ENCODE data around the gene CASKIN2.
"Not testable (repeated sequence)": the region's sequence is repeated elsewhere in the genome, so short reads cannot be mapped to it uniquely, and the experiment has no call there.

GRCh38 chr17:75477490-75477862 is 37.9 kb downstream of the CASKIN2 start:
- TF ChIP-seq, protein P1, sequence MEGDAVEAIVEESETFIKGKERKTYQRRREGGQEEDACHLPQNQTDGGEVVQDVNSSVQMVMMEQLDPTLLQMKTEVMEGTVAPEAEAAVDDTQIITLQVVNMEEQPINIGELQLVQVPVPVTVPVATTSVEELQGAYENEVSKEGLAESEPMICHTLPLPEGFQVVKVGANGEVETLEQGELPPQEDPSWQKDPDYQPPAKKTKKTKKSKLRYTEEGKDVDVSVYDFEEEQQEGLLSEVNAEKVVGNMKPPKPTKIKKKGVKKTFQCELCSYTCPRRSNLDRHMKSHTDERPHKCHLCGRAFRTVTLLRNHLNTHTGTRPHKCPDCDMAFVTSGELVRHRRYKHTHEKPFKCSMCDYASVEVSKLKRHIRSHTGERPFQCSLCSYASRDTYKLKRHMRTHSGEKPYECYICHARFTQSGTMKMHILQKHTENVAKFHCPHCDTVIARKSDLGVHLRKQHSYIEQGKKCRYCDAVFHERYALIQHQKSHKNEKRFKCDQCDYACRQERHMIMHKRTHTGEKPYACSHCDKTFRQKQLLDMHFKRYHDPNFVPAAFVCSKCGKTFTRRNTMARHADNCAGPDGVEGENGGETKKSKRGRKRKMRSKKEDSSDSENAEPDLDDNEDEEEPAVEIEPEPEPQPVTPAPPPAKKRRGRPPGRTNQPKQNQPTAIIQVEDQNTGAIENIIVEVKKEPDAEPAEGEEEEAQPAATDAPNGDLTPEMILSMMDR (IDR thresholded peaks at IDR 0.05; ENCODE audit: low read depth, low read length, missing input control): not testable (repeated sequence)
- not testable (repeated sequence) for TF ChIP-seq GABPA (IDR thresholded peaks at IDR 0.05 in 1 of 2, conservative IDR thresholded peaks at IDR 0.05 in 1 of 2); RAD21 (IDR thresholded peaks at IDR 0.05); SP1 (IDR thresholded peaks at IDR 0.05); JUND (IDR thresholded peaks at IDR 0.05); FOXA1 (IDR thresholded peaks at IDR 0.05); FOXA2 (IDR thresholded peaks at IDR 0.05); TAF1 (conservative IDR thresholded peaks at IDR 0.05); HNF4A (conservative IDR thresholded peaks at IDR 0.05)
- TF ChIP-seq, protein P2, sequence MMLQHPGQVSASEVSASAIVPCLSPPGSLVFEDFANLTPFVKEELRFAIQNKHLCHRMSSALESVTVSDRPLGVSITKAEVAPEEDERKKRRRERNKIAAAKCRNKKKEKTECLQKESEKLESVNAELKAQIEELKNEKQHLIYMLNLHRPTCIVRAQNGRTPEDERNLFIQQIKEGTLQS (IDR thresholded peaks at IDR 0.05): not testable (repeated sequence)
- TF ChIP-seq, protein P3, sequence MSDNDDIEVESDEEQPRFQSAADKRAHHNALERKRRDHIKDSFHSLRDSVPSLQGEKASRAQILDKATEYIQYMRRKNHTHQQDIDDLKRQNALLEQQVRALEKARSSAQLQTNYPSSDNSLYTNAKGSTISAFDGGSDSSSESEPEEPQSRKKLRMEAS (IDR thresholded peaks at IDR 0.05): not testable (repeated sequence)
- TF ChIP-seq, protein P4, sequence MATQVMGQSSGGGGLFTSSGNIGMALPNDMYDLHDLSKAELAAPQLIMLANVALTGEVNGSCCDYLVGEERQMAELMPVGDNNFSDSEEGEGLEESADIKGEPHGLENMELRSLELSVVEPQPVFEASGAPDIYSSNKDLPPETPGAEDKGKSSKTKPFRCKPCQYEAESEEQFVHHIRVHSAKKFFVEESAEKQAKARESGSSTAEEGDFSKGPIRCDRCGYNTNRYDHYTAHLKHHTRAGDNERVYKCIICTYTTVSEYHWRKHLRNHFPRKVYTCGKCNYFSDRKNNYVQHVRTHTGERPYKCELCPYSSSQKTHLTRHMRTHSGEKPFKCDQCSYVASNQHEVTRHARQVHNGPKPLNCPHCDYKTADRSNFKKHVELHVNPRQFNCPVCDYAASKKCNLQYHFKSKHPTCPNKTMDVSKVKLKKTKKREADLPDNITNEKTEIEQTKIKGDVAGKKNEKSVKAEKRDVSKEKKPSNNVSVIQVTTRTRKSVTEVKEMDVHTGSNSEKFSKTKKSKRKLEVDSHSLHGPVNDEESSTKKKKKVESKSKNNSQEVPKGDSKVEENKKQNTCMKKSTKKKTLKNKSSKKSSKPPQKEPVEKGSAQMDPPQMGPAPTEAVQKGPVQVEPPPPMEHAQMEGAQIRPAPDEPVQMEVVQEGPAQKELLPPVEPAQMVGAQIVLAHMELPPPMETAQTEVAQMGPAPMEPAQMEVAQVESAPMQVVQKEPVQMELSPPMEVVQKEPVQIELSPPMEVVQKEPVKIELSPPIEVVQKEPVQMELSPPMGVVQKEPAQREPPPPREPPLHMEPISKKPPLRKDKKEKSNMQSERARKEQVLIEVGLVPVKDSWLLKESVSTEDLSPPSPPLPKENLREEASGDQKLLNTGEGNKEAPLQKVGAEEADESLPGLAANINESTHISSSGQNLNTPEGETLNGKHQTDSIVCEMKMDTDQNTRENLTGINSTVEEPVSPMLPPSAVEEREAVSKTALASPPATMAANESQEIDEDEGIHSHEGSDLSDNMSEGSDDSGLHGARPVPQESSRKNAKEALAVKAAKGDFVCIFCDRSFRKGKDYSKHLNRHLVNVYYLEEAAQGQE (IDR thresholded peaks at IDR 0.05): not testable (repeated sequence)

Data from liver (tissue), 3 donors.